Amniotic epithelial cell (primary cell): ENCODE results near the gene STARD9.
A peak's percentile ranks its signal among the peaks of the same experiment; 100 is the strongest.
"Not testable (repeated sequence)": the region's sequence is repeated elsewhere in the genome, so short reads cannot be mapped to it uniquely, and the experiment has no call there.

ENCODE experiments used
- DNase-seq: peaks from one replicate; pipeline ENCODE4 v3.0.0-alpha.2; 2010; ENCODE audit warnings: low read depth

Gene STARD9

GRCh38 chr15:42575188-42576039, at the start of gene STARD9:
Gene STARD9, plus strand, starts transcription at chr15:42575606. Its CDS starts 110 bp downstream, at chr15:42575716.
- DNase-seq = peak; percentile 96

DNA sequence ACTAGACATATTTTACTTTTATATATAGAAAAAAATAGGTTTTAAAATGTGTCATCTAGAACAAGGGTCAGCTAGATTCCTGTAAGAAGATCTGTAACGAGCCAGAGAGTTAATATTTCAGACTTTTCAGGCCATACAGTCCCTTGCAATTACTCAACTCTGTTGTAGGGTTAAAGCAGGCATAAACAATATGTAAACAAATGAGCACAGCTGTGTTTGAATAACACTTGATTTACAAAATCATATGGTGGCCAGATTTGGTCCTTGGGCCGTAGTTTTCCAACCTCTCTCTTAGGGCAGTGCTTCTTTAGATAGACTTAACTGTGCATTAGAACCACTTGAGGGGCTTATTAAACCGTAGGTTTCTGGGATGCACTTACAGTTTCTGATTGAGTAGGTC, 46.4 kb upstream of the STARD9 start:
- no peak for DNase-seq

DNA sequence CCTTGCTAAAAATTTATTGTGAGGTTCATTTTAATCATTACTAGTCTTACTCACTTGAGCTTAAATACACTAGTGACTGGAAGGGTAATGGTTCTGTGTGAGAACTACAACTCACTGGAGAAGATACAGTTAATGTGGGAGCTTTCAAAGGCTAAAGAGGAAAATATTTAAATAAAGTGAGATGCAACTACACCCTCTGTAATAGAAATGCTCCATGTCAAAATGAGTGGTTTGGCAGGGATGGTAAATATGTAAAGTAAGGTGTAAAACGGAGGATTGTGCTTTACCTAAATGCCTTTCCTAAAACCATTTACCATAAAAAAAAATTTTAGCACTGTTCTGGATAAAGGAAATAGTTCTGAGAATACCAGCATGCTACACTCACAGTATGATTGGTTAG, 42.2 kb upstream of the STARD9 start:
- no peak for DNase-seq

DNA sequence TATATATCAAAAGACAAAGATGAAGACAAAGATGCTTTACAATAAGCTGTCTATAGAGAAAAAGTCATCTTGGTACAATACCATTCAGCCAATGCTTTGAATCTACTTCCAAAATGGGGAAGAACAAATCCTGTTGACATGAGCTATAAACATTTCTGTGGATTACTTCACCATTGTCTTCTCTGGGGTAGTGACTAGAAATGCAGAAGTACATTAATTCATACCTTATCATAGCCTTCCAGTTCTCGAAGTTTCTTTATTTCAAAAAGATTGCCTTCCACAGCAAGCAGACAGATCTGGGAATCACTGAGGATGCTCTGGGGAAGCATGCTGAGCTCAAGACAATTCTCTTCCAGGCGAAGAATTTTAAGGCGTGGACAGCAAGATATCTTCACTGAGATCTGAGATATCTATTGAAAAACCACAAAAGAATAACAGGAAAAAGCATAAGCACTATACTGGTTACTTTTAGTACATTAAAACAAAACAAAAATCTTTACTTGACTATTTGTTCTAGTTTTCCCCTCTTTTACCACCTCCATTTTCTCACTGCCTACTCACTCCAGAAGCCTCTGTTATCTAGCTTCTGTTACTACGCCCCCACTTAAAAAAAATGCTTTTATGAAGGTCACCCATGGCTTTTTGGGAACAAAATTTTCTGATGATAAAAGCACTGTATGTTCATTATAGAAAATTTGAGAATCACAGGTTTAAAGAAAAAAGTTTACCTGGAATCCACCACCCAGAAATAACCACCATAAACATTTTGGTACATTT, 30.4 kb upstream of the STARD9 start:
- no peak for DNase-seq

DNA sequence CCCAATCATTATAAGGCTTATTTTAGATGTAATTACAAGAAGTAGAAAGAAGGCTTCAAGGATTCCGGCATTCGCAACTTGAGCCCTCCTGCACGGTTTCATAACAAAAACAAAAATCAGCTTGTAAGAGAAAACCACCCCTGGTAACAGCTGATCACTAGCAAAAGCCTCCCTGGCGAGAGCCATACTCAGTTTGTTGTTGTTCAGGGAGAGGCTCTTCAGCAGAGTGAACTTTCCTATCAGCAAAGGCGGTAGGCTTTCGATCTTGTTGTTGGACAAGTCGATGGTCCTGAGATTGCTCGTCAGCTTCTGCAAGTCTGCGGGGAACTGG, 27.5 kb upstream of the STARD9 start:
- peak; percentile 54 for DNase-seq

GRCh38 chr15:42548249-42549031, 27.0 kb upstream of the STARD9 start, which contains the start of the genes HAUS2 and LRRC57:
Gene HAUS2, plus strand, starts transcription at chr15:42548838. Its CDS starts 35 bp downstream, at chr15:42548873.
Gene LRRC57, minus strand, starts transcription at chr15:42548793. Its CDS starts 359 bp downstream, at chr15:42548434.
- peak; percentile 76 for DNase-seq

- DNase-seq = peak; percentile 28
These were observed 26.3 kb upstream of the STARD9 start for GRCh38 chr15:42549032-42549491.

DNA sequence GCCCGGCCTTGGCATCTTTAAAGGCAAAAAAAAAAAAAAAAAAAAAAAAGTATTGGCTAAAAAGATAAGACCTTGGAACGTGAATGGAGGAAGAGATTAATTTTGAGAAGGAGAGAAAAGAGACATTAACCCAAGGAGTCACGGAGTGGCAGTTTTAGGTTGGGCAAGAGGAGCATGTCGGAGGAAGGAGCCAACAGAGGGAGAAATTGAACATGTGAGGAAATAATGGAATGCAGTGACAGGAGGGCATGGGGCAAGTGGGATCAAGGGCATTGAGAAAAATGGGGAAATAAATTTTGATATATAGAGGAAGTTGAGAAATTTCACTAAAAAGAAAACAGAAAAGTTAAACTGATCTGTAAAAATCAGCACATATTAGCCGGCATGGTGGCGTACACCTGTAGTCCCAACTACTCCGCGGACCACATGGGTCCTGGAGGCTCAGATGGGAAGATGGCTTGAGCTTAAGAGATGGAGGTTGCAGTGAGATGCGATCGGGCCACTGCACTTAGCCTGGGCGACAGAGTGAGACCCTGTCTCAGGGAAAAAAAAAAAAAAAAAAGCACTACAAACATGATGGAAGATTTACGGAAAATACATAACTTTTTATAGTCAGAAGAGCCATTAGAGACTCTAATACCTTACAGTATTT, 25.5 kb upstream of the STARD9 start:
- DNase-seq = no peak

DNA sequence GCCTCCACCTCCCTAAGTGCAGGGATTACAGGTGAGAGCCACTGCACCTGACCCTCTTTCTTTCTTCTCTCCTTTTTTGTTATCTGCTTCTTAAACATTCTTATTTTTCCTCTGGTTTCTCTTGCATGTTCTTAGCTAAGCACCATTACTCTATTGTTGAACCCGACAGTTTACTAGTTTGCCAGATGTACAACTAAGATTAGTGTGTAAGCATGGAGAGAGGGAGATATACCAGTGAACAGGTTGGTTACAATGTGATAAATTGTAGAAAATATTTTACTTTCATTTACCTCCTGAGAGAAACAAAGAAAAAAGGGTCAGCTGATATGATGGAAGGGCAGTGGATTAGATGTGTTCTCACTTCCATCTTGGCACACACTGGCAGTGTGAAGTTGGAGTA, 21.9 kb upstream of the STARD9 start:
- no peak for DNase-seq

- not testable (repeated sequence) for DNase-seq
These were observed 18.7 kb upstream of the STARD9 start for GRCh38 chr15:42556550-42557207.

DNA sequence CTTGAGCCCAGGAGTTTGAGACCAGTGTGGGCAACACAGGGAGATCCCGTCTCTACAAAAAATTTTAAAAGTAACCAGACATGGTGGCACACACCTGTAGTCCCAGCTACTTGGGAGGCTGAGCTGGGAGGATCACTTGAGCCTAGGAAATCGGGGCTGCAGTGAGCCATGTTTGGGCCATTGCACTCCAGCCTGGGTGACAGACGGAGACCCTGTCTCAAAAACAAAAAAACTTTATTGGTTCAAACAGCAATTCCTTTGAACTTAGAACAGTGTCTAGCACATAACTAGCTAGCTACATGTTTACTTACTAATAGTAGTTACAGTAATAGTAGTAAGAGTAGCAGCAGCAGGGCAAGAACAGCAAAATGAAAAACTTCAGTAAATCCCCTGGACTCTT, 16.7 kb upstream of the STARD9 start:
- DNase-seq = no peak

DNA sequence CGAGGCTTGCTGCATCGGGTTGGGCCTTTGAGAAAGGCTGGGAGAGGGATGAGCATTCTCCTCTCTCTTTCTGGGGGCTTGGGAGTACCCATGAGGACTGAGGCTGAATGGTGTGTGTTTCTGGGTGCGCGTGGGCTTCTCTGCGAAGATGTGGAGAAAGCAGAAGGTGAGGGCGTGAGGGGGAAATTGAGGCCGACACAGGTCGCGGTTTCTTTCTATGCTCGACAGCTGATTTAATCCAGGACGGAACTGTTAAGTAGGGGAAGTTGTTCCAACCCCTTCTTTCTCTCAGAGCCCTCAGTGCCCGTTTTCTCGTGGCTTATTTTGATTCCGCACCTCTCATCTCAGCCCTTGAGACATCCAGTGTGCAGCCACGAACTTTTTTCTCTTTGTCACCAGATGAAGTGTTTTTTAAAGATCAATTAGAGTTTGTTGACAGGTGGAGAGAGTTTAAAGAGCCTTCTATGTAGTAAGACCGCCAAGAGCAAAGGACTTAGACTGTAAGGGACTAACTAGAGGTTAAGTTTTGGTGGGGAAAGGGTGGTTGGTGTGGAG, 711 bp downstream of the STARD9 start:
- DNase-seq = no peak

DNA sequence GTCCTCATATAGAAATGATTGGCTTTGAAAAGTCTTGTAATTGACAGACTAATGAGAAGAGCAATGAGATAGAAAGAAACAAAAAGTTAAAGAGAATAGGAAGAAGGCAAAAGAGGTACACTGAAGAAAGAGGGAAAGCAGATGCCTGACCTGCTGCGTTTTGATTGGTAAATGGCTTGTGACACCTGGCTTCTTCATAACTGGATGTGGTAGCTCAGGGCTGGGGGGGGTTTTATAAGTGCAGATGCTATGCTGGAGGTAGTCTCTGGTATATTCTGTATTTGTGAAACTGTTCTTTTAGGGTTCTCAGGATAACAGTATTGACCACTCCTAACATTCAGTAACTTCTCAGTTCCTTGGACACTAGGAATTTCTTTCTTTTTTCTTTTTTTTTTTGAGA, 1.4 kb downstream of the STARD9 start:
- no peak for DNase-seq

GRCh38 chr15:42577514-42578031, 2.2 kb downstream of the STARD9 start:
- peak; percentile 77 for DNase-seq

- no peak for DNase-seq
These were observed 3.7 kb downstream of the STARD9 start for GRCh38 chr15:42578984-42579537.

DNA sequence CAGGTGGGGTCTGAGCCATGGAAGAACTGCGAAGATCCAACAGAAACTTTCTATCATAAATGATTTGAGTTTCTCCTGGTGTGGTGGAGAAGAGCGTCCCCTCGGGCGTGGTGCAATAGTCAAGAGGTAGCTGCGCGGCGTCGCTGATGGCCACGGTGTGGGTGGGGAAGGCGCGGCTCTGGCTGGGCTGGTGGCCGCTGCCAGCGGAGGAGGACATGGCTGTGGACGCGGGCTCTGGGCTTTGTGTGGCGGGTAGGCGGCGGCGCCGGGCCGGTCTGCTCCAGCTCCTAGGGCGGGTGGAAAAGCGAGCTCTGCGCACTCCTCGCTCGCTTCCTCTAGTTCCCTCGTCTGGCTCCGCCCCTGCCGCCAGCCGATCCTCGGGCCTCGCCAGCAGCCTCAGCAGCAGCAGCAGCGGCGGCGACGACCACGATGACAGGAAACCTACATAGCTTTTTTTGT, 5.9 kb downstream of the STARD9 start:
- DNase-seq = peak; percentile 48

GRCh38 chr15:42582569-42583375, 7.4 kb downstream of the STARD9 start:
- DNase-seq = peak; percentile 12

DNA sequence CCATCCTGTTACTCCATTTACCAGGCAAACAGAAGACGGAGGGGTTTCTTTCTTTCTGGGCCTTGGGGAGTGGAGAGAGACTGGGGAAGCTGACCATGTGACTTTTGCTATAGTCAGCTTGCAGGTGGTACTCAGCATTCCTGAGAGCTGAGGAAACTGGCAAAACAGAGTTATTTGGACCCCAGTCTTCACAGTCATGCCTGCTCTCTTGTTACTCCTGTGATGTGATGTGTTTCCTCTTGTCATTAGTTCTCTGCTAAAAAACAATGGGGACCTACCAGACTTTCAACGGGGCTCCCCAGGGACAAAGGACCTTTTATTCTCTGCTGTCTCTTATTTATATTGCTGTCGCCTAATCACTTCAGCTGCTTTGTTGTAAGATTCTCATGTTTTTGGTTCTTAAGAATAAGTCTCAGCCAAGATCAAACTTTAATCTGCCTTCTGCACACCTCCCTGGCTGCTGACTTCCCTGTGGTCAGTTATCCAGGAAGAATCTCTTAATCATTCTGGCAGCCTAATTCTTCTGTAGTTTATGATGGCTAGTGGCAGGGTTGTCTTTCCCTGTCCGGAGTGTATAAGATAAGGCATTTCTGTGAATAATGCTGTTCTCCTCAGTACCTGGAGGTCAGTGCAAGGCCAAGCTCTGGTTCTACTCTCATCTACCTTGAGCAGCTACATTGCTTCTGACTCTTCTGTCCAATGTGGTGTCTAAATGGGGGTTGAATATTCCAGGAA, 8.8 kb downstream of the STARD9 start:
- peak; percentile 56 for DNase-seq
